ENCODE results near the gene TEX14.

GRCh38 chr17:58692239-58693055 is 602 bp upstream of the TEX14 start, which contains the start of gene RAD51C:
- TF ChIP-seq, protein P1, sequence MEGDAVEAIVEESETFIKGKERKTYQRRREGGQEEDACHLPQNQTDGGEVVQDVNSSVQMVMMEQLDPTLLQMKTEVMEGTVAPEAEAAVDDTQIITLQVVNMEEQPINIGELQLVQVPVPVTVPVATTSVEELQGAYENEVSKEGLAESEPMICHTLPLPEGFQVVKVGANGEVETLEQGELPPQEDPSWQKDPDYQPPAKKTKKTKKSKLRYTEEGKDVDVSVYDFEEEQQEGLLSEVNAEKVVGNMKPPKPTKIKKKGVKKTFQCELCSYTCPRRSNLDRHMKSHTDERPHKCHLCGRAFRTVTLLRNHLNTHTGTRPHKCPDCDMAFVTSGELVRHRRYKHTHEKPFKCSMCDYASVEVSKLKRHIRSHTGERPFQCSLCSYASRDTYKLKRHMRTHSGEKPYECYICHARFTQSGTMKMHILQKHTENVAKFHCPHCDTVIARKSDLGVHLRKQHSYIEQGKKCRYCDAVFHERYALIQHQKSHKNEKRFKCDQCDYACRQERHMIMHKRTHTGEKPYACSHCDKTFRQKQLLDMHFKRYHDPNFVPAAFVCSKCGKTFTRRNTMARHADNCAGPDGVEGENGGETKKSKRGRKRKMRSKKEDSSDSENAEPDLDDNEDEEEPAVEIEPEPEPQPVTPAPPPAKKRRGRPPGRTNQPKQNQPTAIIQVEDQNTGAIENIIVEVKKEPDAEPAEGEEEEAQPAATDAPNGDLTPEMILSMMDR (optimal IDR thresholded peaks at IDR 0.05 in 1 of 3, IDR thresholded peaks at IDR 0.05 in 1 of 3, conservative IDR thresholded peaks at IDR 0.05 in 1 of 3; ENCODE audit: extremely low read depth in 1 of 3, insufficient read depth in 2 of 3, low read length in 3 of 3): no peak
- no peak for TF ChIP-seq EZH2 (IDR thresholded peaks at IDR 0.05; ENCODE audit: low read length)

All from keratinocyte (primary cell).